ENCODE data around the gene TMEM135. TPM values are rescaled to one million over a fixed set of nuclear protein-coding genes. Genes with fewer than 3 reads are reported as not detected.

Gene TMEM135
- total RNA-seq, 2 donors from 2014 or later, result 14.3 to 24.0 TPM

DNA sequence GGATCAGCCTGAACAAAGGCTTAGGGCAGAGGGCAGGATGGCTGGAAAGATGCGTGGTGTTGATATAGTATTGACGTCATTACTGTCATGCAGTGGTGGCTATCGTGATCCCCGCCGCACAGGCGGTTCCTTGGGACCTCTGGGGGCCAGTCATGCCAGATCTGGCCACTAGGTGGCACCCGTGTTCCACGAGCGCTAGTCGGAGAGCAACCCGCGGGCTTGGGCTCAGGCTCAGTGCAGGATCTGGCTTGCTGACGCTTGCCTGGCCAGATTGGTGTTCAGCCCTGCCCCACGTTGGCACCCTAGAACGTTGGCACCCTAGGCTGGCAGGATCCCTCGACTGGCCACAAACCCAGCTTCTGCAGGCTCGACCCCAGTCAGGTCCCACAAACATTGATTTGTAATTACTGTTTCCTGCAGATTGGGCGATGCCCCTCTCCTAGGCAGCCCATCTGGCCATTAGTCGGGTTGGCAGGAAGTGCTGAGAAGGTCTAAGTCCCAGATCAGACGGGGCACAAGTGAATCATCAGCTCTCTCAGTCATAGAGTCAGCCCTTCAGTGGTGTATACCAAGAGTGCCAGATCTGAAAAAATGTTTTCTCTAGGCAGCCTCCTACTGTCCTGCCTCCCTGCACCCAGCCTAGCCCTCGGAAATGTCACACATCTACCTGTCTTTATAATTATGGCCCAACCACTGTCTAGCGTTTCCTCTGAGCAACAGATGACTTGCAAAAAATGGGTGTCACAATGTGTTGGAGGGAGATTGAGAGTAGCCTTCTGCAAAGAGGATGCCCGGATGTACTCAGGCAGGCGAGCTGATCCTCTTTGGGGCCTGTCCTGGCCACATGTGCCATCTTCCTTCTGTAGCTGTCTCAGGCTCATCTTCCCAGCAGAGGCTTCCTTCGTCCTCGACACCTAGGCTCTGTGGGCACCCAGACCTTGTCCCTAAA lies 315.3 kb downstream of the TMEM135 start:
- ATAC-seq (peak; percentile 85 to 89), DNase-seq (ENCODE audit: low spot score in 2 of 2) (peak; percentile 76 to 92)
- Mint-ChIP-seq H3K27ac (no peak overlapping the region), H3K9me3 (no peaks in the 10 kb centered on the region), H3K36me3 (no peaks in the 10 kb centered on the region)

DNA sequence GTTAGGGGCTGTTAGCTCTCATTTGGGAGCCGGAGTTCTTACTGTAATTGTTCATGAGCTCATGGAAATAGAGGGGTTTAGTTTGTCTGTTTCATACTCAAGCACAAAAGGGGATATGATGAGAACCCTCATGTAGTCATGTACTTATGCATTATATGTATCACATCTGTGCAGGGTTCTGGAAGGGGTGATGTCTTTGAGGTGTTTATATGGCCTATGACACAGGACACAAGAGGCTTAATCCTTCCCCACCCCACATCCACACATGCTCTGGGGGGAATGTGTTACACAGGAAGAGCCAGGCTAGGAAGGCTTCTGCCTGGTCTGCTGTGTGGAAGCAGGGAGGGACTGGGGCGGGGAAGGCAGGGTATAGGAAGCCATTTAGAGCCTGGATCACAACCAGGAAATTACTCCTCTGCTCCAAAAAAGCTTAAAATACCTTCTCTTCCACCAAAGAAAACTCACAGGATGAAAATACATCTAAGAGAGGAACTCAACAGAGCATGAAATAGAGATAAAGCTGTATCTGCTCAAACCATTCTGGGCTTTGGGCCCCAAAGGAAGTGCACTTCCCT lies 316.1 kb downstream of the TMEM135 start:
- Mint-ChIP-seq H3K9me3 (no peaks in the 10 kb centered on the region), H3K36me3 (no peaks in the 10 kb centered on the region), H3K27ac (no peak overlapping the region)
- ATAC-seq, result no peak
- no peak for DNase-seq (ENCODE audit: low spot score in 2 of 2)

DNA sequence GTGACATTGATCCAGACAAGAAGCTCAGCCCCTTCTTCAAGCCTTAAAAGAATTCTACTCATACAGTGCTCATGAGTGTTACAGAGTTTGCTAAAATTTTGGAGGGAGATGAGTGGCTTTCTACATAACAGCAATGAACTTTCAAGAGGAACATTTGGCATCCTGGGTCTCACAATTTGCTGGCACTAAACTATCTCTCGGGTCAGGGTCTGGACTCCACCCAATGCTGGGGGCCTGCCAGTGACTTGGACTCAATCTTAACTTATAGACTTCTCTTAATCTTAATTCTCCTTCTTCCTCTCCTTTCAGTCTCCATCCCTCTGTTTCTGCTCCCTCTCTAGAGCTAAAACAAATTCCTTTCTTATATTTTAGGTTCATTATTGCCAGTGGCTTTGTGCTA lies 317.9 kb downstream of the TMEM135 start:
- ATAC-seq (no peak), DNase-seq (ENCODE audit: low spot score in 2 of 2) (no peak)
- Mint-ChIP-seq H3K36me3 (no peaks in the 10 kb centered on the region), H3K9me3 (no peaks in the 10 kb centered on the region), H3K27ac (no peak overlapping the region)

DNA sequence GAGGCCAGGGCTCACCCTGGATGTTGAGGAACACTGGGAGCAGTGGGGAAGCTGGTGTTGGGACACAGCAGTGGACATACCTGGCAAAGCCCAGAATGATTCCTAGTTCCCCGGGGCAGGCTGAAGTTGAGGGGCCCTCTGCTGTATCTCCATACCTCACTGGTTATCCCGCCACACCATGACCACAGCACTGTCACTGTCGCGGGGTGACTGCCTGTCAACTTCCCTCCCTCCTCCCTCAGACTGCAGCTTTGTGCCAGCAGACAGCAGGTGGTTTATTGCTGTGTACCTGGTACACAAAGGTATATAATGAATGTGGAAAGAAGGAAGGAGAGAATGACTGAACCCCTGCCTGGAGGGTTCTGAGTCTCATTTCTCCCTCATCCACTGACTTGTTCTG lies 318.7 kb downstream of the TMEM135 start:
- H3K27ac Mint-ChIP-seq, result no peak overlapping the region
- no peaks in the 10 kb centered on the region for H3K9me3 Mint-ChIP-seq
- no peak for DNase-seq (ENCODE audit: low spot score in 2 of 2)

DNA sequence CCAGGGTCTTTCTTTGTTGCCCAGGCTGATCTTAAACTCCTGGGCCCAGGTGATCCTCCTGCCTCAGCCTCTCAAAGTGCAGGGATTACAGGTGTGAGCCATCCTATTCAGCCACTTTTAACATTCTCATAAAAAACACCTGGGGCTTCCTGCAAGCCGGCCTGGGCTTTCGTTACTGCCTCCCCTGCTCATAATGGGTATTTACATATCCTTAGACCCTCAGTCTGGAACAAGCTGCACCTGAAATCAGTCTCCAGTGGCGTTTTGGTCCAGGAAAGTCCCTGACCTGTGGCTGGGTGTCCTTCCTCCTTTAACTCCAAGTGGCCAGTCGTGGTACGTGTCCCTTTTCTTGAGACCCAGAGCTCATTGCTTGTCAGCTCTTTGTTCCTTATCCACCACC lies 320.7 kb downstream of the TMEM135 start:
- no peaks in the 10 kb centered on the region for H3K9me3 Mint-ChIP-seq
- DNase-seq (ENCODE audit: low spot score in 2 of 2), result no peak
- H3K27ac Mint-ChIP-seq, result no peak overlapping the region
- no peaks in the 10 kb centered on the region for H3K36me3 Mint-ChIP-seq
- ATAC-seq, result no peak

More for the DNA sequence above, 318.7 kb downstream of the TMEM135 start:
- H3K36me3 Mint-ChIP-seq, result no peaks in the 10 kb centered on the region
- ATAC-seq, result no peak

DNA sequence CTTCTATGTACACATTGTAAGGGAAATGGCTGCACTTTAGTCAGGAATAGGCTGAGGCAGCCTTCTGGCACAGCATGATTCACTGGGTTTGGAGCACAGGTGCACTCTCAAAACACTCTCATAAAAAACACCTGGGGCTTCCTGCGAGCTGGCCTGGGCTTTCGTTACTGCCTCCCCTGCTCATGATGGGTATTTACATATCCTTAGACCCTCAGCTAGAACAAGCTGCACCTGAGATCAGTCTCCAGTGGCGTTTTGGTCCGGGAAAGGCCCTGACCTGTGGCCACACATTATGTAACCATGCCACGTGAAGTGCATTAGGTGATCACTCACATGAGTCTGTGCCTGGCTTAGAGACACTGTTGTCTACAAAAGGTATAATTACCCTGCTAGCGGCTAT lies 321.7 kb downstream of the TMEM135 start:
- no peaks in the 10 kb centered on the region for H3K9me3 Mint-ChIP-seq
- ATAC-seq, result no peak
- no peak overlapping the region for H3K27ac Mint-ChIP-seq
- H3K36me3 Mint-ChIP-seq, result no peaks in the 10 kb centered on the region
- no peak for DNase-seq (ENCODE audit: low spot score in 2 of 2)

DNA sequence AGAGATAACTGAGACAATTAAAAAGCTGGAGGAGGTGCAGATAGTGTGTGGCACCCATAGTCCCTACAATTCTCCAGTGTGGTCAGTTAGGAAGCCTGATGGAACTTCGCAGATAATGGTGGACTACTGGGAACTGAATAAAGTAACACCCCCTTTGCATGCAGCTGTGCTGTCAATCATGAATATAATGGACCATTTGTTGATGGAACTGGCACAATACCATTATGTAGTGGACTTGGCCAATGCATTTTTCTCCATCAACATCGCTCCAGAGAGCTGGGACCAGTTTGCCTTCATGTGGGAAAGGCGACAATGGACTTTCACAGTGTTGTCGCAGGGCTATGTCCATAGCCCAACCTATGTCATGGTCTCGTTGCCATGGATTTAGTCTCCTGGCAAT lies 324.2 kb downstream of the TMEM135 start:
- no peaks in the 10 kb centered on the region for H3K36me3 Mint-ChIP-seq
- H3K27ac Mint-ChIP-seq, result no peak overlapping the region
- no peak for DNase-seq (ENCODE audit: low spot score in 2 of 2)
- H3K9me3 Mint-ChIP-seq, result no peaks in the 10 kb centered on the region
- ATAC-seq, result no peak

DNA sequence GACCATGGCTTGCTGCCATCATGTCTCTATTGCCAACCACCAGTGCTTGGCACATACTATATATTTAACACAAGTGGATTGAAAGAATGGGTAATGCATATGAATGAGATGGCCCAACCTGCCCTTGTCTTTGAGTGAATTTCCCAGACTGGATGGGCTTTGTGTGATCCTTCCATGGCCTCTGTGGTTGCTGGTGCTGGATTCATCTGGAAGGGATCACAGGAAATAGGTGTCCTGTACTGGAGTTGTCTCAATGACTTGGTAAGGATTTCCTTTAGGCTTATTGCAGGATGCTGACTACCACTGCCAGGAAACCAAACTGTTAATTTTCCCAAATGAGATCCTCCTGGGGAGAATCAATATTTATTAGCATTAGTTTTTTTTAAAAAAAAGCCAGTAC lies 328.6 kb downstream of the TMEM135 start:
- Mint-ChIP-seq H3K9me3 (no peaks in the 10 kb centered on the region), H3K36me3 (no peaks in the 10 kb centered on the region), H3K27ac (no peak overlapping the region)
- DNase-seq (ENCODE audit: low spot score in 2 of 2), result no peak
- ATAC-seq, result no peak

DNA sequence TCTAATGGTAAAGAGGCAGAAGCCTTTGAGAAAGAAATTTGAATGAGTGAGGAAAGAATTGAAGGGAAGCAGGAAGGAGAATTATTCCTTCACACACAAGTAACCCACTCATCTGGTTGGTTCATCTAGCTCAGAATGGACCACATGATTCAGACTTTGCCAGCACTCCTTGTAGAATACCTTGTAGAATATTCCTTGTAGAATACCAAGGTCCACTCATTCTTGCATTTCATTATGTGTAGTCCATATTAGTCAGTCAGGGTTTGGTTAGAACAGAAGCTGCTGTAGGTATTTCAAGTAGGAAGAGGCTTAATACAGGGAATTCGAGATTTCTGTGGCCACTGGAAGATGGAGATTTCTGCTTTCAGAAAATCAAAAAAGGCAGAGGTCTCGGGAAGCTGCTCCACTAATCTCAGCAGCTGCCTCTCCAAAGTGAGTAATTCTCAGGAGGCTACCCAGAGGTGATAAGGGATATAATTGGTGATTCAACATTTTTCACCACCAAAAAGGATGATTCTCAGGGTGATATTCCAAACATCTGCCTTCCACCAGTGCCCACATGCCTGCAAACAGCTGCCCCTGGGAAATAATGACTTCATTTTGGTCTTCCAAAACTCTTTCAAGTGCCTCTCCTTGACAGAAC lies 329.1 kb downstream of the TMEM135 start:
- no peaks in the 10 kb centered on the region for H3K9me3 Mint-ChIP-seq
- ATAC-seq (no peak), DNase-seq (ENCODE audit: low spot score in 2 of 2) (no peak)
- no peaks in the 10 kb centered on the region for H3K36me3 Mint-ChIP-seq
- H3K27ac Mint-ChIP-seq, result no peak overlapping the region

DNA sequence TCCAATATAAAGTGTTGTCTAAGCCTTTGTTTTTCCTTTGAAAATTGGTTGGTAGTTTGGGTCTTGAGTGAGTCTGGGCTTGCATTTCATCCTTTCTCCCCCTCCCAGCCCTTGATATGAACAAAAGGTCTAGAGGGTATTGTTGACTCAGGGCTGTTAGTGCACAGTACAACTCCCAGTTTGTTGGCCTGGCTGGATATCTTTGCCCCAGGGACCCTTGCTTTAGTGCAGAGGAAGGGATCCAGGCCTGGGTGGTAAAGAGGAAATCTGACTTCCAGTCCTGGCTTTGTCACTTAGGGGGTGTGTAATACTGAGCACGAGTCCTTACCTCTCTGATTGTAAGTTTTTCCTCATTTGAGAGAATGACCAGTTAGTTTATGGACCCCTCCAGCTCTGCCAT lies 330.4 kb downstream of the TMEM135 start:
- Mint-ChIP-seq H3K9me3 (no peaks in the 10 kb centered on the region), H3K36me3 (no peaks in the 10 kb centered on the region), H3K27ac (no peak overlapping the region)
- no peak for ATAC-seq
- no peak for DNase-seq (ENCODE audit: low spot score in 2 of 2)

DNA sequence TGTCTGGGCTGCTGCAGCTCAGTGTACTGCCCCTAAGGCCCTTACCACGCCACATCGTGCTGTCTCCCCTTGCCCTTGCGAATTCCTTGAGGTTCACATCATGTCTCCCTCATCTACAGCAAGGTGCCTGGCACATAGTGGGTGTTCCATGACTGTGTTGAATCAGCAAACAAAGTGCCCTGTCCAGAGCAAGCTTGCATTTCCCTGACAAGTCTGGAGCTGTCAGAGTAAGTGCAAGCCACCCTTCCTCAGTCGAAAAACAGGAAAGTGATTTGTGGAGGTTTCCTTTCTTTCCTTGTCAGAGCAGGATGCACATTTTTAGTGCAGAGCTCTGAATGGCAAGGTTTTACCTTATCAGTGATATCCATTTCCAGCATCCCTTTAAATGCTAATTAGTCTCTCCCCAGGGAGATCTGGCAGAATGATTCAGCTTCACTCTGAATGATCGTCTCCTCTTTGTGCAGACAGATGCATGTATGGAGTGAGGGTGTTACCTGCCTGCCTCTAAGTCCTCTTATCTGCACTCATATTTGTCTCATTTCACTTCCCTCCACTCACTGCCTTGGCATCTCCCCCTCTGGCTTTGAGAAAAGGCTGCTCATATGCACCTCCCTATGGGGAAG lies 331.2 kb downstream of the TMEM135 start:
- Mint-ChIP-seq H3K27ac (no peak overlapping the region), H3K36me3 (no peaks in the 10 kb centered on the region), H3K9me3 (no peaks in the 10 kb centered on the region)
- ATAC-seq (no peak), DNase-seq (ENCODE audit: low spot score in 2 of 2) (no peak)

DNA sequence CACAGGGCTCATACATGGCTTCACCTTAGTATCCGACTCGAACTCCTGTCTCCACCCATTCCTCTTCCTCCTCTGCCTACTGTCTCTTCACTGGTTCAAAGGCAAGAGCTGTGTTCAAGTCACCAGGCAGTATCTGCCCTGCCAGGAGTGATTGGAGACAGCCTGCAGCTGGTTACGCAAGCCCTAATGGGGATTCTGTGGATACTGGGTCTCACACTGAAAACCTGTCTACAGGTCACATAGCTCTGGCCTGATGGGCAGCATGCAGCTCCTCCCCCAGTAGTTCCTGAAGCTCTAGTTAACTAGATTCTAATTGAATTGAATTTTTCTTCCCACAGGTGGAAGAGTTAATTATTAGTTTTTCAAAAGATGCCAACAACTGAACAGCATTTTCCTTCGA lies 332.2 kb downstream of the TMEM135 start:
- DNase-seq (ENCODE audit: low spot score in 2 of 2), result no peak
- Mint-ChIP-seq H3K9me3 (no peaks in the 10 kb centered on the region), H3K27ac (no peak overlapping the region), H3K36me3 (no peaks in the 10 kb centered on the region)
- ATAC-seq, result no peak

DNA sequence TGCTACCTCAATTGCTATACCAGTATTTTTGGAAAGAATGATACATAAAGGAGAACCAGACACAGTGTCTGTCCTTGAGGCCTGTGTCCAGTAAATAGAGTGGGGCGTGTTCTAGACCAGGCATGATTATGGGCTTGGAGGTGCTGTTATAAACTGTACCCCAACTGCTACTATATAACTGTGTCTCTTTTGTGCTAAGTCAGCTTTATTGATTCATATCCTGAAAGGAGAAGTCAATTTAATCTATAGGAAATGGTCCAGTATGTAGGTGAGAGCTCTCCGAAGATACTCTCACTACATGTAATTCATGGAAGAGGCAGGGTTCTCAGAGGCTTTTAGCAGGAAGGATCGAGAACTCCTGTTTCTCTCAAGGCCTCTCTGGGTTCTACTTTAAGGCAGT lies 334.3 kb downstream of the TMEM135 start:
- Mint-ChIP-seq H3K9me3 (no peaks in the 10 kb centered on the region), H3K27ac (no peak overlapping the region), H3K36me3 (no peaks in the 10 kb centered on the region)
- DNase-seq (ENCODE audit: low spot score in 2 of 2) (no peak), ATAC-seq (no peak)

Other genes with a start within 250 kb of the TMEM135 start
- gene PRSS23, start 237.4 kb upstream of the TMEM135 start, total RNA-seq, result 1 to 10 TPM; 1.6 to 2.0 TPM
- gene FZD4, start 82.5 kb upstream of the TMEM135 start, total RNA-seq, result under 1 TPM; 0.05 to 0.16 TPM

Data from activated naive CD4-positive, alpha-beta T cell treated with anti-CD3 and anti-CD28 coated beads, Interleukin-2, amount 50 U/mL, for 72 hours (primary cell).